Bone marrow (tissue), 2 donors: ENCODE data around the gene PMFBP1.
"Not testable (repeated sequence)": the region's sequence is repeated elsewhere in the genome, so short reads cannot be mapped to it uniquely, and the experiment has no call there.

Source experiments
- DNase-seq, 2 donors: peaks; one replicate each; lab custom pipeline; 2025; lab: John Stamatoyannopoulos, UW

PMFBP1 gene

GRCh38 chr16:72107371-72107770 is 64.6 kb downstream of the PMFBP1 start:
- no peak for DNase-seq

DNA sequence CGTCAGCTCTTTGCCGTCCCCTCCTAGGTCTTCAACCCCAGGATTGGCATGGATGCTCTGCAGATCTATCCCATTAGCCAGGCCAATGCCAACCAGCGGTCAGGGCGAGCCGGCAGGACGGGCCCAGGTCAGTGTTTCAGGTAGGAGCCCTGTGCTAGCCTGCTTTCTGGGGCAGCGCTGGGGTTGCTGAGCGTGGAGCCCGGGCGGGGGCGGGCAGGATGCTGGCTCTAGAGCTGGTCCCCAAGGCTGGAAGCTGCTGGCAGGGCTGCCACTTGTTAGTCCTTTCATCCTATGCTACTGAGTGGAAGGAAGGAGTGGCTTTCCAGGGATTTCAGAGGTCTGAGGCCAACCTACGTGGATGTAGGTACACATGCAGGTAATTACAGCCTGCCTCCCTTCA is 66.0 kb downstream of the PMFBP1 start:
- DNase-seq: no peak

- no peak for DNase-seq
Observed at GRCh38 chr16:72104905-72105304, 67.0 kb downstream of the PMFBP1 start.

- no peak for DNase-seq
Observed at GRCh38 chr16:72101195-72101594, 70.8 kb downstream of the PMFBP1 start.

DNA sequence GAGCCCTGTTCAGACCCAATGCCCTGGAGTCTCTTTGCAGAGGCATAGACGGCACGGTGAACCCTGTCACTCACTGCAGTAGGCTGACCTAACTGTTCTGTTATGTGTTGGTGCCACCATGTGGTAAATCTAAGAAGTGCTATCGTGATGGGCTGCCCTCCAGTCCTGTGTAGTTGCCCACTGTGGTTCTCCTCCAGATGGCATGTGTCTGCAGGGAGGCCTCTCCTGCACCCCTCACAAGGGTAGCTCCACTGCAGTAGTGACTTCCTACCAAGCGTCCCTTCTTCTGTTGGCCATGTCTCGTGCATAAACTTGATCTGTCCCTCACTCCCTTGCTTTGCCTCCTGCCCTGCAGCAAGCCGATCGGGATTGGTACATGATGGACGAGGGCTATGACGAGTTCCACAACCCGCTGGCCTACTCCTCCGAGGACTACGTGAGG is 72.6 kb downstream of the PMFBP1 start:
- peak; percentile 4 to 34 for DNase-seq

- DNase-seq: no peak
Observed at GRCh38 chr16:72098936-72099335, 73.0 kb downstream of the PMFBP1 start.

GRCh38 chr16:72094266-72094610 is 77.7 kb downstream of the PMFBP1 start:
- no peak for DNase-seq

GRCh38 chr16:72093448-72094265 is 78.3 kb downstream of the PMFBP1 start, which contains the start of the genes DHX38 and TXNL4B:
TSS of gene DHX38 (plus strand) at chr16:72093847. CDS start at chr16:72096158, 2,311 bp downstream.
TSS of gene TXNL4B (minus strand) at chr16:72093620. CDS start at chr16:72090749, 2,871 bp downstream.
- peak; percentile 89 to 98 for DNase-seq

GRCh38 chr16:72092832-72093447 is 79.0 kb downstream of the PMFBP1 start:
- no peak for DNase-seq

DNA sequence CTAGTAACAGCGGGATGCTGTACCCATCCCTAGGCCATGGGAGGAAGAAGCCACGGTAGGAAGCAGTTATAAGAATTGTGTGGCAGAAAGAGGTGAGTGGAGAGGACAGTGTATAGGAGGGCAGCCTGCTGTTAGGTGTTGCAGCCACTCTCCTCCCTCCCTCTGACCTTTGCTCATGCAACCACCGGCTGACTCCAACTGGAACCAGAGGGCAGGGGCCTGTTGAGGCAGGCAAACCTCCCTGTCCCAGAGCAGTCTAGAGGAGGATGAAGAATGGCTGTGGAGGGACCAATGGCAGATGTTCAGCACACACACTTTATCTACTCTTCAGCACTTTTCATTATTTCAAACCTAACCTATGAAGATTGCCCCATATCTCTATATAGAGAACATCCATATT is 80.7 kb downstream of the PMFBP1 start:
- no peak for DNase-seq

DNA sequence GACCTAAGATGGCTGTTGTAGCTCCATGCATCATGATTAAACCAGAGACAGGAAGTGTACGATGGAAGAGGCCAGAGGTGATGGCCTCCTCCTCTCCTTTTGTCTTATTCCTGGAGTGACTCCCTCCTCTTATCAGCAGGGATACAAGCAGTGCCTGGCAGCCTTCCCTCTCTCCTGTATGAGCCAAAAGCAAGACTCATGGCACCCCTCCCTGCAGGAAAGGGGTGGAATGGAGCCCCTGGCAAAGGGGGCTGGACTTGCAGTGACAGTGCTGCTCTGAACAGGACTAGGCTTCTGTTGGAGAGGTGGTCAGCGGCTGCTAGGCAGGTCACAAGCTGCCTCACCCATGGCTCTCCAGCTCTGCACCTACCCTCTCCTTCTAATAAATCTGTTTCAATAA is 87.0 kb downstream of the PMFBP1 start:
- no peak for DNase-seq

GRCh38 chr16:72084445-72084844 is 87.5 kb downstream of the PMFBP1 start:
- DNase-seq: no peak

DNA sequence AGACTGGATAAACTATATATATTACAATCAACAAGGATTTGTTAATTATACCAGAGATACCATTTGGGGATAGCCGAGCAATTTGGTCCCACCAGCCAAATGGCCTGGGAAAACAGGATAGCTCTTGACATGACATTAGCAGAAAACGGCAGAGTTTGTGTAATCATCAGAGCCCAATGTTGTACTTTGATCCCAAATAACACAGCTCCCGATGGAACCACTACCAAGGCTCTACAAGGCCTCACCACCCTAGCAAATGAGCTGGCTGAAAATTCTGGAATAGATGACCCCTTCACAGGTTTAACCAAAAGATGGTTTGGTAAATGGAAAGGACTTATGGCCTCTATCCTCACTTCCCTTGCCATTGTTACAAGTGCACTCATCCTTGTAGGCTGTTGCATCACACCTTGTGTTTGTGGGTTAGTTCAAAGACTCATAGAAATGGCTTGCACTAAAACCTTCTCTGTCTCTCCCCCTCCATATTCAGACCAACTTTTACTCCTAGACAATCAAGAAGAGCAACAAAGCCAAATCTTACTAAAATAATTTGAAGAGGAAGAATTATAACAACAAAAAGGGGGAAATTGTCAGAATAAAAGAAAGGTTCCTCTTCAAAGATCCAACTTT is 88.1 kb downstream of the PMFBP1 start:
- no peak for DNase-seq

- not testable (repeated sequence) for DNase-seq
Observed at GRCh38 chr16:72076991-72077706, 94.8 kb downstream of the PMFBP1 start.

DNA sequence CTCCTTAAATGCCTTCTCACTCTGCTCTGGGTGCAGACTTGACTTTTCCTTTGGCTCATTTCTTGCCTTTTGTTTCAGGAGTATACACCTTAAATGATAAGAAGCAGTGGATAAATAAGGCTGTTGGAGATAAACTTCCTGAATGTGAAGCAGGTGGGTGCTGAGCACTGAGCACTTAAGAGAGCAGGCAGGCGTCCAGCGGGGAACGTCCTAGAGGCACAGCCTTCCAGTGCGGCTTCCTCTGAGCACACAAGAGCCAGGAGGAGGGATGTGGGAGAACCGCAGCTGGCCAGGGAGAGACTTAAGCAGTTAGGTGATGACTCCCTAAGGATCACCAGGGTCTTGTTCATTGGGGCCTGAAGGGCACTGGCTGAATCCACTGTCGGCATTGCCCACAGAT is 96.9 kb downstream of the PMFBP1 start:
- not testable (repeated sequence) for DNase-seq

GRCh38 chr16:72073560-72074230 is 98.3 kb downstream of the PMFBP1 start:
- DNase-seq: no peak

- no peak for DNase-seq
Observed at GRCh38 chr16:72072514-72073342, 99.2 kb downstream of the PMFBP1 start.
